Panc1 (cell line): ENCODE data around the gene CEBPE. TPM values are rescaled to one million over a fixed set of nuclear protein-coding genes. Genes with fewer than 3 reads are reported as not detected.

ENCODE experiments used
- ATAC-seq: fragments of 200-7000 bp; cut with Tn5 transposase; 2 replicates; pipeline ENCODE4 v1.9.1; 2020; ENCODE audit warnings: mild to moderate bottlenecking, moderate library complexity
- BruUV-seq: library from RNA; stranded (reverse); fragments of 400-500 nt; replicated peaks from 2 replicates; lab custom pipeline; 2021; lab: Mats Ljungman, UMichigan
- CTCF ChIA-PET: fragments of 300-600 bp; sonication (Branson Sonifier 250); formaldehyde crosslinking; loops from one replicate; lab custom pipeline; 2022; ENCODE audit warnings: antibody characterized with exemption; lab: Charles Lee
- POLR2A ChIA-PET: fragments of 300-600 bp; sonication (Branson Sonifier 250); formaldehyde crosslinking; loops from one replicate; lab custom pipeline; 2022; ENCODE audit warnings: antibody characterized with exemption; lab: Charles Lee
- DNase-seq: peaks from one replicate; pipeline ENCODE4 v3.0.0-alpha.2; 2010; ENCODE audit warnings: low read depth, low spot score
- H3K27ac ChIP-seq: 2 replicates; pipeline ENCODE4 v1.5.1; 2011; ENCODE audit warnings: mild to moderate bottlenecking, low read length, inconsistent platforms
- H3K27me3 ChIP-seq: fragments of 200-500 bp; sonication (Bioruptor generic); 2 replicates; pipeline ENCODE4 v1.6.0; 2014; ENCODE audit warnings: low read length, inconsistent platforms; ENCODE audit not compliant: control insufficient read depth, insufficient read depth
- H3K36me3 ChIP-seq: fragments of 200-500 bp; sonication (Bioruptor generic); 2 replicates; pipeline ENCODE4 v1.5.1; 2014; ENCODE audit warnings: inconsistent platforms, mild to moderate bottlenecking, low read length, moderate library complexity; ENCODE audit not compliant: control insufficient read depth, insufficient read depth
- H3K4me1 ChIP-seq: 2 replicates; pipeline ENCODE4 v1.5.1; 2011; ENCODE audit warnings: inconsistent platforms, mild to moderate bottlenecking, low read length, moderate library complexity; ENCODE audit not compliant: control insufficient read depth, insufficient read depth
- H3K4me3 ChIP-seq, 2 experiments: 2 replicates each; pipeline ENCODE4 v1.5.1; 2011 to 2012; ENCODE audit warnings: low read depth in 2 of 2, low read length in 2 of 2, mild to moderate bottlenecking in 2 of 2, inconsistent platforms in 1 of 2, moderate library complexity in 1 of 2
- H3K9me3 ChIP-seq: fragments of 200-500 bp; sonication (Bioruptor generic); 2 replicates; pipeline ENCODE4 v1.5.1; 2014; ENCODE audit warnings: low read depth, mild to moderate bottlenecking, inconsistent platforms, low read length, moderate library complexity; ENCODE audit not compliant: control insufficient read depth, insufficient read depth
- CTCF ChIP-seq: fragments of 450-650 bp; IDR thresholded peaks from 2 replicates; pipeline ENCODE4 v1.5.1; 2017; ENCODE audit warnings: mild to moderate bottlenecking
- POLR2AphosphoS5 ChIP-seq: IDR thresholded peaks from 2 replicates; pipeline ENCODE4 v1.6.1; 2012; ENCODE audit warnings: mild to moderate bottlenecking, low read depth, low read length, moderate library complexity
- SIN3A ChIP-seq: IDR thresholded peaks from 2 replicates; pipeline ENCODE4 v1.6.1; 2012; ENCODE audit warnings: low read depth, mild to moderate bottlenecking, low read length, moderate library complexity, borderline replicate concordance; ENCODE audit not compliant: insufficient read depth
- TCF7L2 ChIP-seq: IDR thresholded peaks from 2 replicates; pipeline ENCODE4 v1.6.1; 2011; ENCODE audit warnings: mild to moderate bottlenecking, low read depth, low read length, inconsistent platforms
- in situ Hi-C: cut with HindIII; loops from 2 replicates; pipeline ENCODE4 v1.10.0; 2016; ENCODE audit warnings: low sequenced_read_pairs, low pct_unique_long_range_greater_than_20kb
- intact Hi-C: fragments of 100-400 bp; cut with micrococcal nuclease; formaldehyde crosslinking; loops from one replicate; pipeline ENCODE4 v1.10.0; 2022; ENCODE audit not compliant: unreplicated experiment
- total RNA-seq: library from RNA; stranded (reverse); gene quantifications from one replicate; pipeline ENCODE4 v1.2.1, GENCODE V29; 2021; ENCODE audit not compliant: unreplicated experiment
- TF ChIP-seq, protein P1 (sequence below), 2 experiments: IDR thresholded peaks; 2 replicates each; pipeline ENCODE4 v1.6.1; 2011 to 2012; ENCODE audit warnings: low read depth in 2 of 2, control low read depth in 1 of 2, low read length in 1 of 2, mild to moderate bottlenecking in 1 of 2, moderate library complexity in 1 of 2; ENCODE audit not compliant: insufficient read depth in 1 of 2

The CEBPE gene
- total RNA-seq, 1 experiment from 2014 or later: not detected

DNA sequence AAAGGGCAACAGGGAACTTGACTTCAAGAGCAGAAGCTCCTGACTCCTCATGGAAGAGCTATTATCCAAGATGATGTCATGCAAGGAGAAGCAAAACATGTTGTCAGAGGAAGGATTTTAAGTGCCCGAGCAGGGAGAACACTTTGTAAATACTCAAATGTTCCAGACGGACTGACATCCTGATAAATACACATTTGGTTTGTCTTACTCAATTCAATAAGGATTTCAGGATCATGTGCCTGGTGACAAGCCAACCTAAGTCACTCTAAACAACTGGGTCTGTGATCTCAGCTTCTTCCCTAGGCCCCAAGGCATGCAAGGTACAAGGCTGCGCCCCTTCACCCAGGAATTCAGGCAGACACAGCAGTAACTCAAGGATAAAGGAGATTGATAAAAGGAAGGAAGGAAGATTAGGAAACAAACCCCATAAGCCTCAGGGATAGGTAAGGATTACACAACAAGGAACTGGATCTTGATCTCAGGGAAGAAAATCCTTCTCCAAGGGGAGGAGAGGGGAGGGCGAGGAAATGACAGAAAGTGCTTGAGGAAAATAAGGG lies 26.8 kb upstream of the CEBPE start:
- ChIA-PET CTCF (interaction anchor here (1.1 kb wide), 1 partner anchor 25 kb away, joined by 3 read pairs; no protein-coding TSS in a partner anchor), POLR2A (no interaction called here)
- in situ Hi-C loops (no loop called here), intact Hi-C loops (no loop called here)
- Histone ChIP-seq H3K9me3 (no peaks in the 10 kb centered on the region), H3K4me3 (no peak overlapping the region), H3K4me1 (no peaks in the 10 kb centered on the region), H3K36me3 (no peaks in the 10 kb centered on the region), H3K27ac (no peak overlapping the region), H3K27me3 (no peaks in the 10 kb centered on the region; the same call in 1 of the 2 replicates)
- TF ChIP-seq POLR2AphosphoS5 (no peak), TCF7L2 (no peak), SIN3A (no peak), CTCF (no peak)
- TF ChIP-seq, protein P1, sequence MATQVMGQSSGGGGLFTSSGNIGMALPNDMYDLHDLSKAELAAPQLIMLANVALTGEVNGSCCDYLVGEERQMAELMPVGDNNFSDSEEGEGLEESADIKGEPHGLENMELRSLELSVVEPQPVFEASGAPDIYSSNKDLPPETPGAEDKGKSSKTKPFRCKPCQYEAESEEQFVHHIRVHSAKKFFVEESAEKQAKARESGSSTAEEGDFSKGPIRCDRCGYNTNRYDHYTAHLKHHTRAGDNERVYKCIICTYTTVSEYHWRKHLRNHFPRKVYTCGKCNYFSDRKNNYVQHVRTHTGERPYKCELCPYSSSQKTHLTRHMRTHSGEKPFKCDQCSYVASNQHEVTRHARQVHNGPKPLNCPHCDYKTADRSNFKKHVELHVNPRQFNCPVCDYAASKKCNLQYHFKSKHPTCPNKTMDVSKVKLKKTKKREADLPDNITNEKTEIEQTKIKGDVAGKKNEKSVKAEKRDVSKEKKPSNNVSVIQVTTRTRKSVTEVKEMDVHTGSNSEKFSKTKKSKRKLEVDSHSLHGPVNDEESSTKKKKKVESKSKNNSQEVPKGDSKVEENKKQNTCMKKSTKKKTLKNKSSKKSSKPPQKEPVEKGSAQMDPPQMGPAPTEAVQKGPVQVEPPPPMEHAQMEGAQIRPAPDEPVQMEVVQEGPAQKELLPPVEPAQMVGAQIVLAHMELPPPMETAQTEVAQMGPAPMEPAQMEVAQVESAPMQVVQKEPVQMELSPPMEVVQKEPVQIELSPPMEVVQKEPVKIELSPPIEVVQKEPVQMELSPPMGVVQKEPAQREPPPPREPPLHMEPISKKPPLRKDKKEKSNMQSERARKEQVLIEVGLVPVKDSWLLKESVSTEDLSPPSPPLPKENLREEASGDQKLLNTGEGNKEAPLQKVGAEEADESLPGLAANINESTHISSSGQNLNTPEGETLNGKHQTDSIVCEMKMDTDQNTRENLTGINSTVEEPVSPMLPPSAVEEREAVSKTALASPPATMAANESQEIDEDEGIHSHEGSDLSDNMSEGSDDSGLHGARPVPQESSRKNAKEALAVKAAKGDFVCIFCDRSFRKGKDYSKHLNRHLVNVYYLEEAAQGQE (IDR thresholded peaks at IDR 0.05; ENCODE audit: insufficient read depth in 1 of 2, low read depth in 2 of 2, low read length in 1 of 2): no peak
- DNase-seq (no peak), ATAC-seq (no peak)
- BruUV-seq: no TSS peak

- CTCF ChIA-PET: no interaction called here
- BruUV-seq: no TSS peak
- Histone ChIP-seq H3K36me3 (no peaks in the 10 kb centered on the region), H3K4me1 (no peaks in the 10 kb centered on the region), H3K4me3 (no peak overlapping the region), H3K9me3 (no peaks in the 10 kb centered on the region), H3K27ac (no peak overlapping the region), H3K27me3 (no peaks in the 10 kb centered on the region; the same call in 1 of the 2 replicates)
- POLR2A ChIA-PET: interaction anchor here (0.6 kb wide), 1 partner anchor 18 kb away, joined by 8 read pairs; no protein-coding TSS in a partner anchor
- DNase-seq: no peak
- intact Hi-C loops (no loop called here), in situ Hi-C loops (no loop called here)
- TF ChIP-seq POLR2AphosphoS5 (no peak), CTCF (no peak), SIN3A (no peak), TCF7L2 (no peak)
- TF ChIP-seq, protein P1 (IDR thresholded peaks at IDR 0.05; ENCODE audit: insufficient read depth in 1 of 2, low read depth in 2 of 2, low read length in 1 of 2): no peak
- no peak for ATAC-seq
Observed at GRCh38 chr14:23143911-23144310, 24.9 kb upstream of the CEBPE start.
